ENCODE measurements around the gene STAU1. TPM values are rescaled to one million over a fixed set of nuclear protein-coding genes. Genes with fewer than 3 reads are reported as not detected.

Gene STAU1
- total and polyA plus RNA-seq, 4 donors, result 29.3 to 84.9 (median 56.3) TPM

DNA sequence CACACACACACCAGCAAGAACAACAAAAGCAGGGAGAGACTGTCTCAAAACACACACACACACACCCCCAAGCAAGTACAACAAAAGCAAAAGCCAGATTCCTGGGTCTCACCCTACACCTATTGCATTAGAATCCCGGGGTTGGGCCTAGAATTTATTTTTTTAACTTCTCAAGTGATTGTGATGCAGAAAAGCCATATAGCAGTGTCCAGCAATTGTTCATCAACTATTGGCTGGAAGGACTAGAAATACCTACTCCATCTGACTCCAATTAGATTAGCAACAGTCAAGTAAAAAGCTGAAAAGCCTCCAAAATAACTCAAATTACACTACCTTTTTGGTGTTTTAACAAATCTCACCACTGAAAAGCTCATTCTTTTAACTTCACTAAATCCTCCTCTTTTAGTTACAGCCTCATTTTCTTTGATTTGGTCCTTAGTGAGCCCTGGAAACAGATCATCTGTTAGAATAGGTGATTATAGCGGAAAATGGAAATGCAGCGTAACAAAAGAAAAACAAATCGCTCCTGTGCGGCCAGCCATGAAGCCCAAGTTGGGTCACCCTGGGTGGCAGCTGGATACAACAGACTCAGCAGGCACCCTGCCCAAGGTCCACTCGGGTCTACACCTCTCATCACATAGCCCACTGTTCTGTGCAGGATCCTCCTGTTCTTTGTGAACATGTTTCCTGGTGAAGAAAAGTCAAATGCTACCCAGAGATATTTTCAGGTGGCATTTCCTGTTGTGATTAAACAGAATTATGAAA lies 38.7 kb downstream of the STAU1 start:
- H3K9me3 ChIP-seq (ENCODE audit: control insufficient read depth in 4 of 4, insufficient read depth in 3 of 4, low read length in 3 of 4), result no peaks in the 10 kb centered on the region
- TF ChIP-seq, protein P1, sequence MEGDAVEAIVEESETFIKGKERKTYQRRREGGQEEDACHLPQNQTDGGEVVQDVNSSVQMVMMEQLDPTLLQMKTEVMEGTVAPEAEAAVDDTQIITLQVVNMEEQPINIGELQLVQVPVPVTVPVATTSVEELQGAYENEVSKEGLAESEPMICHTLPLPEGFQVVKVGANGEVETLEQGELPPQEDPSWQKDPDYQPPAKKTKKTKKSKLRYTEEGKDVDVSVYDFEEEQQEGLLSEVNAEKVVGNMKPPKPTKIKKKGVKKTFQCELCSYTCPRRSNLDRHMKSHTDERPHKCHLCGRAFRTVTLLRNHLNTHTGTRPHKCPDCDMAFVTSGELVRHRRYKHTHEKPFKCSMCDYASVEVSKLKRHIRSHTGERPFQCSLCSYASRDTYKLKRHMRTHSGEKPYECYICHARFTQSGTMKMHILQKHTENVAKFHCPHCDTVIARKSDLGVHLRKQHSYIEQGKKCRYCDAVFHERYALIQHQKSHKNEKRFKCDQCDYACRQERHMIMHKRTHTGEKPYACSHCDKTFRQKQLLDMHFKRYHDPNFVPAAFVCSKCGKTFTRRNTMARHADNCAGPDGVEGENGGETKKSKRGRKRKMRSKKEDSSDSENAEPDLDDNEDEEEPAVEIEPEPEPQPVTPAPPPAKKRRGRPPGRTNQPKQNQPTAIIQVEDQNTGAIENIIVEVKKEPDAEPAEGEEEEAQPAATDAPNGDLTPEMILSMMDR (IDR thresholded peaks at IDR 0.05; ENCODE audit: control extremely low read depth, extremely low read depth), result no peak
- no peak for DNase-seq

DNA sequence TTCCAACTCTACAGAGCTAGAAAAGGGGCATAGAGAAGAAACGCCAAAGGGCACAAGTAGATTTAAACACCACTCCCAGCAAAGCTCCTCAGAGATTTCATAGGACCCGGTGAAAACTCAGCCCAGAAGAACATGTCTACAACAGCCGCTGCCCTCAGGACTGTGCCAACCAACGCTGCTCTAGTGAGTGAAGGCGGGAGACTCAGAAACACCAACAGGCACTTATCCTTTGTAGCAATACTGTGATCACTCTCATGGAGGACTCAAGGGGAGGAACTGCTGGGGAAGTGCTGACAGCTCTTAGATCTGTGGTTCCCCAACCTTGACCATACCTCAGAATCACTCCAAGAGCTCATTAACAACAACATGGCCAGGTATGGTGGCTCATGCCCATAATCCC lies 39.5 kb downstream of the STAU1 start:
- TF ChIP-seq, protein P1 (IDR thresholded peaks at IDR 0.05; ENCODE audit: control extremely low read depth, extremely low read depth), result no peak
- Histone ChIP-seq H3K27me3 (ENCODE audit: control insufficient read depth in 3 of 3, insufficient read depth in 3 of 3, low read length in 2 of 3) (no peaks in the 10 kb centered on the region), H3K9ac (ENCODE audit: insufficient read depth in 1 of 2, low read length in 2 of 2) (no peak overlapping the region), H3K9me3 (ENCODE audit: control insufficient read depth in 4 of 4, insufficient read depth in 3 of 4, low read length in 3 of 4) (no peaks in the 10 kb centered on the region), H3K4me3 (no peak overlapping the region), H3K36me3 (ENCODE audit: control insufficient read depth in 4 of 4, insufficient read depth in 4 of 4, low read length in 4 of 4) (peaks cover 12 to 33% (median 17%) of the 10 kb centered on the region in 4 donors), H3K4me1 (ENCODE audit: control insufficient read depth in 5 of 5, insufficient read depth in 5 of 5, low read length in 5 of 5) (no peaks in the 10 kb centered on the region), H3K27ac (ENCODE audit: low read depth in 1 of 2, low read length in 1 of 2) (no peak overlapping the region)
- WGBS, 2 donors, result 90 to 93% methylated on average over 5 of the region's 5 CpGs
- ATAC-seq (ENCODE audit: insufficient read depth, low FRiP score) (no peak), DNase-seq (no peak)

More for the DNA sequence above, 38.7 kb downstream of the STAU1 start:
- H3K4me3 ChIP-seq, result no peak overlapping the region
- ATAC-seq (ENCODE audit: insufficient read depth, low FRiP score), result no peak
- no peak overlapping the region for H3K27ac ChIP-seq (ENCODE audit: low read depth in 1 of 2, low read length in 1 of 2)
- WGBS, 2 donors, result 93 to 96% methylated on average over 6 of the region's 6 CpGs
- no peaks in the 10 kb centered on the region for H3K27me3 ChIP-seq (ENCODE audit: control insufficient read depth in 3 of 3, insufficient read depth in 3 of 3, low read length in 2 of 3)
- H3K36me3 ChIP-seq (ENCODE audit: control insufficient read depth in 4 of 4, insufficient read depth in 4 of 4, low read length in 4 of 4), result peaks cover 12 to 28% (median 17%) of the 10 kb centered on the region in 4 donors
- H3K4me1 ChIP-seq (ENCODE audit: control insufficient read depth in 5 of 5, insufficient read depth in 5 of 5, low read length in 5 of 5), result peaks cover 0 to 5% (median 0%) of the 10 kb centered on the region in 5 donors
- no peak overlapping the region for H3K9ac ChIP-seq (ENCODE audit: insufficient read depth in 1 of 2, low read length in 2 of 2)

DNA sequence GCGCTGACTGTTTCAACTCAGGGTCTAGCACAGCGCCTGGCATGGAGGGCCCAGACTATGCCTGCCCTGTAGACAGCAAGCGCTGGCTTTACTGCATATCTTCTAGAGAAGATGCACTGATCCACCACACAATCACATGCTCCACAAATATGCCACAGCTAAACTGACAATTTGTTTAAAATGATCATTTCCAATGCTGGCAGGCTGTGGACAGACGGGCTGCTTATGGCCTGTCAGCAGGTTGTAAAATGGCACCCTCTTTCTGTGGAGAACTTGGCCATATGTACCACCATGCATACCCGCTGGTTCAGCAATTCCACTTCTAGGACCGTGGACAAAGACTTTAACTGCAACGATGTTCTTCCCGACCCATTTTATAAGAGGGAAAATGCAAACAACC lies 40.8 kb downstream of the STAU1 start:
- DNase-seq (no peak), ATAC-seq (ENCODE audit: insufficient read depth, low FRiP score) (no peak)
- no peaks in the 10 kb centered on the region for H3K4me1 ChIP-seq (ENCODE audit: control insufficient read depth in 5 of 5, insufficient read depth in 5 of 5, low read length in 5 of 5)
- H3K4me3 ChIP-seq, result no peak overlapping the region
- no peak overlapping the region for H3K27ac ChIP-seq (ENCODE audit: low read depth in 1 of 2, low read length in 1 of 2)
- no peak overlapping the region for H3K9ac ChIP-seq (ENCODE audit: insufficient read depth in 1 of 2, low read length in 2 of 2)
- WGBS, 2 donors, result 95% methylated on average over 8 of the region's 8 CpGs
- no peaks in the 10 kb centered on the region for H3K27me3 ChIP-seq (ENCODE audit: control insufficient read depth in 3 of 3, insufficient read depth in 3 of 3, low read length in 2 of 3)
- peaks cover 14 to 33% (median 19%) of the 10 kb centered on the region in 4 donors for H3K36me3 ChIP-seq (ENCODE audit: control insufficient read depth in 4 of 4, insufficient read depth in 4 of 4, low read length in 4 of 4)
- TF ChIP-seq, protein P1 (IDR thresholded peaks at IDR 0.05; ENCODE audit: control extremely low read depth, extremely low read depth), result no peak
- no peaks in the 10 kb centered on the region for H3K9me3 ChIP-seq (ENCODE audit: control insufficient read depth in 4 of 4, insufficient read depth in 3 of 4, low read length in 3 of 4)

All from lung (tissue), 12 donors.